DMS 273 (cell line): ENCODE measurements around the gene ANKRD33B.
"Not testable (repeated sequence)": the region's sequence is repeated elsewhere in the genome, so short reads cannot be mapped to it uniquely, and the experiment has no call there.

Source experiments
- DNase-seq: peaks from one replicate; lab custom pipeline; 2025; ENCODE audit not compliant: unreplicated experiment; lab: John Stamatoyannopoulos, UW

Gene ANKRD33B

DNA sequence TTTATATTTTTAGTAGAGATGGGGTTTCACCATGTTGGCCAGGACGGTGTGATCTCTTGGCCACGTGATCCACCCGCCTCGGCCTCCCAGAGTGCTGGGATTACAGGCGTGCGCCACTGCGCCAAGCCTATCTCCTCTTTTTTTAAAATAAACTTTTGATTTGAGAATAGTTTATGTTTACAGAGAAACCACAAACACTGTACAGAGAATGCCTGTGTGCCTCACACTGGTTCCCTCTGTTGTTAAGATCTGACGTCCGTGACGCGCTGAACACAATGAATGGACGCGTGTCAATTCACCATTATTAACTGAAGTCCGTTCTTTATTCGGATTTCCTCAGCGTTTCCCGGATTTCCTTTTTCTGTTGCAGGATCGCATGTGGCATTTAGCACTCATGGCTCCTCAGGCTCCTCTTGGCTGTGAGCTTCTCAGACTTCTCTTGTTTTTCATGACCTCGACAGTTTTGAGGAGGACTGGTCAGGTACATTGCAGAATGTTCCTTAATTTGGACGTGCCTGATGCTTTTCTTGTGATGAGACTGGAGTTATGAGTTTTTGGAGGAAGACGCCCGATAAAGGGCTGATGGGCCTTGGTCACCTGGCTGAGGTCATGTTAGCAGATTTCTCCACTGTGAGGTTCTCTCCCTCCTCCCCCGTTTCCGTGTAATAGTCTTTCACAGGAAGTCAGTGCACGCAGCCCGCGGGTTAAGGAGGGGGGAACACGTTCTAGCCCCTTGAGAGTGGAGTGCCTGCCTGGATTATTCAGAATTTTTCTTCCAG lies 69.6 kb downstream of the ANKRD33B start:
- no peak for DNase-seq

DNA sequence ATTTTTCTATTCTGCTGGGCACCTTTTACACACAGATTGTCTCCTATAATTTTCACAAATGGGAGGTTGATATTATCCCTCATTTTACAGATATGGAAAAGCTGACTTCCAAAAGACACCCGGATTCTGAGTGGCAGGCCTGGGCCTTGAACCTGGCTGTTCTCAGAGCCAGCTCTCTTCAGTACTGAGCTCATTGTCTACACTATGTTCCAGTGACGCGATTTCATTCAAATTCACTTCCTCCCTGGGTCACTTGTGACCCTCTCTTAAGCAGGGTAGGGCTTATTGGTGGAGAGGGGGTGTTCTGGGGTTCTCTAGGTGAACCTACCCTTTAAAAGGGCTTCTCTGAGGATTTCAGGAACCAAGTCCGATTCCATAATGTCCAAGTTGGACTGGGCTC lies 70.2 kb downstream of the ANKRD33B start:
- DNase-seq = no peak

DNA sequence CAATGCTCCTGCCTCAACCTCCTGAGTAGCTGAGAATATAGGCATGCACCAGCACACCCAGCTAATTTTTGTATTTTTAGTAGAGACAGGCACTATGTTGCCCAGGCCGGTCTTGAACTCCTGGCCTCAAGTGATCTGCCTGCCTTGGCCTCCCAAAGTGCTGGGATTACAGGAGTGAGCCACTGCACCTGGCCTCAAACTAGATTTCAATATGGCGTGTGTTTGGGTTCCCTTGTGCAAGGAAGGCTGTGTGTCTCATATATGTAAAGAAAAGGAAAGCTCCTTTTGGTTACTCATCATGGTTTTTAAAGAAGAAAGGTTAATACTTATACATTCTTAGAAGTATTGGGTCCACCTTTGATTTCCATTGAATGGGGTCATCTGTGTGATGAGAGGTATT lies 70.7 kb downstream of the ANKRD33B start:
- no peak for DNase-seq

DNA sequence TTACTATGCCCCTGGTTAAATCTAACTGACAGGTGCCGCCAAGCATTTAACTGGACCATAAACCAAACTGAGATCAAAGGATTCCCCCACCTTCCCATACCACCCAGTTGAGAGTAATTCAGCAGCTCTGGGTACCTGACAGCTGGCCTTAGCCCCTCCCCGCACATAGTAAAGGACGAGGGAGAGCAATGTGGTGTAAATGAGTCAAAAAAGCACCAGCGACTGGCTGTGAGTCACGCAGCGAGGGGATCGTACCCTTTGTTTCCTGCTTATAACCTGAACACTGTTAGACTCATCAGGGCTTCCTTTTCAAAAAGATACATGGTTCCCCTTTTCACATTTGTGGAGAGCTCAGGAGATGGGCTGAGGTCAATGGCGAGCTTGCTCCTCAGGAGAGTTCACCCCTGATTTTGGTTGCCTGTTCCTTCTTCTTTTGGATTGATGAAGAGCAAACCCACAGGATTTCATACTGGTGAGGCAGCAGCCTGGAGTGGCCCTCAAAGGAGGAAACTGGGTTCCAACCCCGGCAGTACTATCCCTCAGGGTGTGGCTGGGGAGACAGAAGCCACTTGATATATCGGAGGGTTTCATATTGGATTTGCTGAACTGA lies 71.5 kb downstream of the ANKRD33B start:
- DNase-seq = no peak

DNA sequence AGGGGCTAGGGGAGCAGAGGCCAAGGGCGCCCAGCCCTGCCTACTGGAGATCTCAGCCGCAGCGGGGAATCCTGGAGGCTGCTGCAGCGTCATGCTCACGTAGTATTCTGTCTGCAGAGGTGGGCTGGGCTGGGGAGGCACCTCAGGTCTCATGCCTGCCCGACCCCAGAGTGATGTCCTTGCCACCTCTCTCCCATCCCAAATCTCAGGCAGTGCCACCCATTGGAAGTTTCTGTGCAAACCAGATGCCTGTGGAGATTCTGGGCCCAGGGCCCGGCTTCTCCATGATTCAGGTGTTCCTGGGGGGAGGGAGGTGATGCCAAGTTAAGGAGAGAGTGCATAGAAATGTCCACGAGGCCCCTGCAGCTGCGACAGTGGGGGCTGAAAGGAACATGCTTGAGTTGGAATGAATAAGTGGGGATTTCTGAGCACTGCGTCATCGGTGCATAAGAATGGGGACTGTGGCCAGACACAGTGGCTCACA lies 72.0 kb downstream of the ANKRD33B start:
- DNase-seq = no peak

DNA sequence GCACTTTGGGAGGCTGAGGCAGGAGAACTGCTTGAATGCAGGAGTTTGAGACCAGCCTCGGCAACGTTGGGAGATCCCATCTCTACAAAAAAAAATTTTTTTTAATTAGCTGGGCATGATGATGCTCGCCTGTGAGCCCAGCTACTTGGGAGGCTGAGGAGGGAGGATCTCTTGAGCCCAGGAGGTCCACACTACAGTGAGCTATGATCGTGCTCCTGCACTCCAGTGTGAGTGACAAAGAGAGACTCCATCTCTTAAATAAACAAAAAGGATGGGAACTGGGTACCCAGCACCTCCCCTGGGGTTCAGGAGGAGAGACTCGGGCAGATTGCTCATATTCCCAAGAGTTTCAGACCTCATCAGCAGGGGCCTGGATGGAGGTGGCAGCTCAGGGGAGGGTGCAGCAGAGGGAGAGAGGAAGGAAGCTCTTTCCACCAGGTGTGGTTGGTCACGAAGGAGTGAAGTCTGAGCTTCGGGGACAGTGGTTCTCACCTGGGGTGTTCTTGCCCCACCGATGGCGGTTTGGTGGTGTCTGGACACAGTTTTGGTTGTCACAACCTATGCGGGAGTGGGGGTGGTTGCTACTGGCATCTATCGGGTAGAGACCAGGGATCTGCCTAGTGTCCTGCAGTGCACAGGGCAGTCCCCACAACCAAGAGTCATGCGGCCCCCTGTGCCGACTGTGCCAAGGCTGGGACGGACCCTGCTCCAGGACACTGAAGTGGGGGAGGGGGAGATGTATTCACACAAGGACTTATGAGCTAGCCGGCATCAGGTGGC lies 72.7 kb downstream of the ANKRD33B start:
- no peak for DNase-seq

DNA sequence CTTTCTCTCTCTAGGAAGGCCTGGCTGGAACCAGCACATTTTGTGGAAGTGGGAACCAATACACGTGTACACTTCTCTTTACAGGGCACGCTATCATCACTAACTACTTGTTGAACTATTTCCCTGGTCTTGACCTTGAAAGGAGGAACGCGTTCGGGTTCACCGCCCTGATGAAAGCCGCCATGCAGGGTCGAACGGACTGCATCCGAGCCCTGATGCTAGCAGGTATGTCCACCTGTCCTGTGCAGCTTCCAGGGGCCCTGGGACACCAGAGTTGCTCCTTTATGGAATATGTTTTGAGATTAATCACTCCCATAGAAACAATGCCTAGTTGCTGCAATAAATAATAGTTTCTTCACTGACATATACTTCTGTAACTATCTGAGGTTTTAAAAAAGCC lies 74.1 kb downstream of the ANKRD33B start:
- no peak for DNase-seq

DNA sequence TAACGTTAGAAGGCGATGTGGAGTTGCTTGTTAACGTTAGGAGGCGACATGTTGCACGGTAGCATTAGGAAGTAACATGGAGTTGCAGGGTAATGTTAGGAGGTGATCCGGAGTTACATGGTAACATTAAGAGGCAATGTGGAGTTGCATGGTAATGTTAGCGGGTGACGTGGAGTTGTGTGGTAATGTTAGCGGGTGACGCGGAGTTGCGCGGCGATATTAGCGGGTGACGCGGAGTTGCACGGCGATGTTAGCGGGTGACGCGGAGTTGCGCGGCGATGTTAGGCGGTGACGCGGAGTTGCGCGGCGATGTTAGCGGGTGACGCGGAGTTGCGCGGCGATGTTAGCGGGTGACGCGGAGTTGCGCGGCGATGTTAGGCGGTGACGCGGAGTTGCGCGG lies 74.9 kb downstream of the ANKRD33B start:
- not testable (repeated sequence) for DNase-seq

DNA sequence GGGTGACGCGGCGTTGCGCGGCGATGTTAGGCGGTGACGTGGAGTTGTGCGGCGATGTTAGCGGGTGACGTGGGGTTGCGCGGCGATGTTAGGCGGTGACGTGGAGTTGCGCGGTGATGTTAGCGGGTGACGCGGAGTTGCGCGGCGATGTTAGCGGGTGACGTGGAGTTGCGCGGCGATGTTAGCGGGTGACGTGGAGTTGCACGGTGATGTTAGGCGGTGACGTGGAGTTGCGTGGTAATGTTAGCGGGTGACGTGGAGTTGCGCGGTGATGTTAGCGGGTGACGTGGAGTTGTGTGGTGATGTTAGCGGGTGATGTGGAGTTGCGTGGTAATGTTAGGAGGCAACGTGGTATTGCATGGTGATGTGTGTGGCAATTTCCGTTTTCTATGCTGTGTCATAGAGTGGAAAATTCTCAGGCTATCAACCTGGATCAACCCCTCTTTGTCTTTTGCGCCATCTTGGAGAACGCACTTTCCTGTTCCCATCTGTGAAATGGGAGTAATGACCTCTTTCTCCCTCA lies 76.0 kb downstream of the ANKRD33B start:
- no peak for DNase-seq

DNA sequence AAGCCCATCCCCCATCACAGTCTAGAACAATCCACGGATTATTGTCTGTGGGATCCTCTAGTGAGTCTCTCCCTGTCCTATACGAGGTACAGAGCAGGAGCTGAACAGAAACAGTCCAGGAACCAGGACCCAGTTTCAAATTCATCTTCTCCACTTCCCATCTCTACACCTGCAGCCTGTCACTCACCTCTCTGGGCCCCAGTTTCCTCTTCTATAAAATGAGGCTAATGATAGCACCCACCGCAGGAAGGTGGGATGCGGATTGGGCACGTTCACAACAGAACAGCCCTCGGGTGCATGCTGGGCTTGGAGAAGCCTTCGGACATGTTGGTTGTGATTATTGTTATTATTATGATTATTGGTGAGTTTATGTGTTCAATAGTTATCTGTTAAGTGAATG lies 78.5 kb downstream of the ANKRD33B start:
- no peak for DNase-seq

DNA sequence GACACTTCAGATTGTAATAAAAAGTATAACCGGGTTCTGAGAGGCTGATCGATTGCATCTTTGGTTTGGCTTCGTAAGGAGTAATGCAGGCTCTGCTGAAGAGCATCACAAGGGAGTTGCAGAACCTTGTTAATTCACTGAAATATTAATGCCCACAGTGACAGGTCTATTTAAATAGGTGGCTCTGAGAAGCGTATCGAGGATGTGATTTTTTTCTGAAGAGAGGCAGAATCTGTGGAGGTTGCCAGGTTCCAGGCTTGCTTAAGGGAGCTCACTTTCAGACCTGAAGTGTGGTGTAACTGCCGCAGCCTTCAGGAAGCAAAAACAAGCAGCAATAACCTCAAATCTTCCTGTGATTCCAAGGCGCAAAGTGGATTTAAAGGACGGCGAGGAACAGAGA lies 80.3 kb downstream of the ANKRD33B start:
- no peak for DNase-seq

DNA sequence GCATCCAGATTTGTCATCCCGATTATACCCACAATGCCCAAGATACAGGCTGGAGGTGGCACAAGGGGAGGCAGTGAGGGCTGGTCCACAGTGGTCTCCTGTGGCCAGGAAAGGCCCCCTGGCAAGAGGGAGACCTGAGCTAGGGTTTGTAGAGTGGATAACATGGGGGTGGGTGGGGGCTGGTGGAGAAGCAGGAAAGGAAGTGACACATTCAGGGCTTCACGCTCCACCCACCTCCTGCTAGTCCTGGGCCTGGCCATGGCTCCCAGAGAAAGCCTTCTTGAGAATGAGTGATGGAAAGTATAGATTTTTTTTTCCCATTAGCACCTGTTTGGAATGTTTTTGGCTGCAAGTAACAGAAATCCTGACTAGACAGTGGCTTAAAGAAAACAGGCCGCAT lies 81.3 kb downstream of the ANKRD33B start:
- no peak for DNase-seq

DNA sequence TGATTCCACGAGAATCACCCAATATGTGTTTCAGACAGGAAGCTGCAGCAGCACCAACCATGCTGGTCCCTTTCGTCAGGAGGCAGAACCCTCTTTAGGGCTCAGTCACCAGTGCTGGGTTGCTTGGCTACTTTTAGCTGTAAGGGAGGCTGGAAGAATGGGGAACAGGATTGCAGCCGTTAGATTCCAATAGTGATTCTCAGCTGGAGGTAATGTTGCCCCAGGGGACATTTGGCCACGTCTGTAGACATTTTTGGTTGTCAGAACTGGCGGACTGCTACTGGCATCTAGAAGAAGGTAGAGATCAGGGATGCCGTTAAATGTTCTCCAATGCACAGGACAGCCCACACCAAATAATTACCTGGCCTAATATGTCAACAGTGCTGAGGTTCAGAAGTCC lies 81.8 kb downstream of the ANKRD33B start:
- DNase-seq = no peak

DNA sequence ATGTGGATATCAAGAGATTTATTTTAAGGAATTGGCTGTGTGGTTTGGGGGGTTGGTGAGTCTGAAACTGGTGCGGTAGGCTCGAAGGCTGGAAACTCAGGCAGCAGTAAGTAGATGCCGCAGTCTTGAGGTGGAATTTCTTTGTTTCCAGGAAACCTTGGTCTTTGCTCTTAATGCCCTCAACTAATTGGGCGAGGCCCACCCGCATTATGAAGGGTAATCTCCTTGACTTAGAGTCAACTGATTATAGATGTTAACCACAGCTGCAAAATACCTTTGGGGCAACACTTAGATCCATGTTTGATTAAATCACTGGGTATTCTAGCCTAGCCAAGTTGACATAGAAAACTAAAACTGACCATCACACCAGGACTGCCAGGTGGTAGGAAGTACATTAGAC lies 83.8 kb downstream of the ANKRD33B start:
- DNase-seq = no peak

DNA sequence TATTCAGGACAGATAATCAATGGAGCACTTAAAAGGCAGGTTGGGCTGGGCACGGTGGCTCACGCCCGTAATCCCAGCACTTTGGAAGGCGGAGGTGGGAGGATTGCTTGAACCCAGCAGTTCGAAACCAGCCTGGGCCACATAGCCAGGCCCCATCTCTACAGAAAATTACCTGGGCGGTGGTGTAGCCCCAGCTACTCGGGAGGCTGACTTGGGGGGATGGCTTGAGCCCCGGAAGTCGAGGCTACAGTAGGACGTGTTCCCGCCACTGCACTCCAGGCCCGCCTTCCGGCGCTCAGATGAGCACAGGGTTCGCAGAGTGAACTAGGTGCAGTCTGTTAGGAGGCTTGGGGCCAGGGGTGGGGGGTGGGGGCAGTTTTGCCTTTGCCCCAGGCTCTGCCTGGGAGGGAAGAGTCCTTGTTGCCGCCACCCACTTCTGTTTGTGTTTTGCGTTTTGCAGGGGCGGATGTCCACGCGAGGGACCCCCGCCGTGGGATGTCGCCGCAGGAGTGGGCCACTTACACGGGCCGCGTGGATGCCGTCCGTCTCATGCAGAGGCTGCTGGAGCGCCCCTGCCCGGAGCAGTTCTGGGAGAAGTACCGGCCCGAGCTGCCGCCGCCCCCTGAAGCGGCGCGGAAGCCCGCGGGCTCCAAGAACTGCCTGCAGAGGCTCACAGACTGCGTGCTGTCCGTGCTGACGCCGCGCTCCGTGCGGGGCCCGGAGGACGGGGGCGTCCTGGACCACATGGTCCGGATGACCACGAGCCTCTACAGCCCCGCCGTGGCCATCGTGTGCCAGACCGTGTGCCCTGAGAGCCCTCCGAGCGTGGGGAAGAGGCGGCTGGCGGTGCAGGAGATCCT lies 85.2 kb downstream of the ANKRD33B start:
- no peak for DNase-seq

DNA sequence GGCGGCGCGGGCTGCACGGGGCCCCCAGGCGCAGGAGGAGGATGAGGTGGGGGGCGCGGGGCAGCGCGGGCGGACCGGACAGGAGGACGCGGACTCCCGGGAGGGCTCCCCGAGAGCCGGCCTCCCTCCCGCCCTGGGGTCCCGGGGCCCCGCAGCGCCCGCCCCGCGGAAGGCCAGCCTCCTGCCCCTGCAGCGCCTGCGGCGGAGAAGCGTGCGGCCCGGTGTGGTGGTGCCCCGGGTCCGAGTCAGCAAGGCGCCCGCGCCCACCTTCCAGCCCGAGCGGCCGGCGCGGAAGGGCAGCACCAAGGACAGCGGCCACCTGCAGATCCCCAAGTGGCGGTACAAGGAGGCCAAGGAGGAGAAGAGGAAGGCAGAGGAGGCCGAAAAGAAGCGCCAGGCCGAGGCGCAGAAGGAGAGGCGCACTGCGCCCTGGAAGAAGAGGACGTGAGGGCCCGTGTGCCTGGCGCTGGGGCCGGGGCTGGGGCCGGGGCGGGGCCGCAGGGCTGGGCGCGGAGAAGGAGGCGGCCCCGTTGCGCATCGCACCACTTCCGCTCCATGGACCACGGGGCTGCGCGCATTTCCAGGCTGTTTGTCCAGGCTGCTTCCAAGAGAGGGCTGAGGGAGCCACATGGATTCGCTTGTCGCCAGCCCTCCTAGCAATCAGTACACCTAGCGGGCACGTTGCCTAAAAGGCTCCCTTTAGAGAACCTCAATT lies 86.0 kb downstream of the ANKRD33B start:
- no peak for DNase-seq

DNA sequence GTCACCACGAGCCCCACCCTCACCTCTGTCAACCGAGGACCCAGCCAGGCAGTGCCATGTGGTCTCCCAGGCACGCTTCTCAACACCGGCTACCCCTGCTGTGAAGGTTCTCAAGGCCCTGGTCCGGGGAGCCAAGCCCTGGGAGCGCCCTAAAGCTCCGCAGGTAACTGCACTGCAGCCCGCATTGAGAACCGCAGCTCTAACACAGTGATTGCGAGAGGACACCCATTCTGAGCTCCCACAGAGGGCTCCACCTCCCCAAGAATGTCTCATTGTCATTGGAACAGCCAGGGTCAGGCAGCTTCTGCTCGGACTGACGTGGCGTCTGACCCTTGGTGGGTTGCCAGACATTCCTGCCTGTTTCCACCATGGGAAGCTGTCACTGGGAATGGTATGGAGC lies 88.3 kb downstream of the ANKRD33B start:
- no peak for DNase-seq

DNA sequence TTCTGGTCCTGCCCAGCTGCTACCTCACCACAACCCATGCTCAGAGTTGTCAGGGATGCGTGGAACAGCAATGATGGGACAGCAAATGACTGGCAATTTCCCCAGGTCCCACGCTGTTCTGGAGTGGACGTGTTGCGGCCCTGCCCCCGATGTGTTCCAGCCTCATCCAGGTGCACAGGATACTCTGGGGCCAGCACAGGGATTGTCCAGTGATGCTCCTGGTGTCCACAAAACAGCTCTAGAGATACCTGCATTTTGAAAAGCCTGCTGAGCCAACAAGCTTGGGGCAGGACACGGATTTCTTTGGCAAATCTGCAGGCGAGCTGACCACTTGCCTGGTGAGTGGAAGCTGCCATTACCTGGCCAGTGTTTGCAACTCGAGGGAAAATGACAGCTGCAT lies 88.7 kb downstream of the ANKRD33B start:
- DNase-seq = no peak

DNA sequence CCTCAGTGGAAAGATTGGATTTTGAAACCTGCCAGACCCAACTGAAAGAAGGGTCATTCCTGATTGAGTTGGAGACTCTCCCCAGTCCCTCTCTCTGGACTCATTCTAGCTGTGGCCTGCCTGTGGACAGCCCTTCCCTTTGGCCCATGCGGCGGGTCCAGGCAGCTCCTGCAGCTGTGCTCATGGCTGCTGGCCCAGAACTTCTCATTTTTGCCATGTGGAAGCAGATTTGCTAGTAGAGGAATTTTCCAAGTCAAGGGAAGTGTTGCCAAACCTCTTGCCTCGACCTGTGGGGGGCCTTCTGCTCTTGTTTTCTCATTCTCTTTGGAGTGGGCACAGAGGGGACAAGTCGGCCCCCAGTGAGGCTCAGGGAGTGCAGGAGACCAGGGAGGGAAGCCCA lies 89.2 kb downstream of the ANKRD33B start:
- DNase-seq = peak; percentile 17

DNA sequence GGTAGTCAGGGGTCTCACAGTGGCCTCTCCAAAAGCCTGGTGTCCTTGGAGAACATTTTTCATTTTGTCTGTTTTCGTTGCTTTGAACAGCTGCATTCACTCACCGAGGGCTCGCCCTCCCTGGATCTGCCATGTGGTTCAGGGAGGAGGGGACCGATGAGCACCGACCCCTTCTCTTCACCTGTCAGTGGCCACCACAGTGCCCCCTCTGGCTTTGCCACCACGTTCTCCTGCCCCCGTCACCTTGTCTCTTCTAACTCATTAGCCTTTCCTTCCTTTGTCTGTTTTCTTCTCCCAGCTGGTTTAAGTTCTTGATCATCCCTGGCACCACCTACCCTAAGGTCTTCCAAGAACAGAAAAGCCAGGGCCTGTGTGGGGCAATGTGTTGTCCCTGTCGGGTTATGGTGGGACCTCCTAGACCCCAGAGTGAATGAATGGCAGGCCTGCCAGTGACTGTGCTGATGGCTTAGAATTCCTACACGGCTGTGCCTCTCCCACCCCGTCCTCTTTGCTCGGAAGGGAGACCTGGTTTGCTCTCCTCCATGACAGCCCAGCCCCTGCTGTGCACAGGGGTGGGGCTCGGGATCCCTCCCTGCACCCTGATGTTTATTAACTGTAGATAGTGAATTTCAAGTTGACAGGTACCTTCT lies 90.0 kb downstream of the ANKRD33B start:
- no peak for DNase-seq
